Fibroblast of skin of right biceps (primary cell): ENCODE results near the gene BEST3.
"Not testable (repeated sequence)": the region's sequence is repeated elsewhere in the genome, so short reads cannot be mapped to it uniquely, and the experiment has no call there.

Experiments used
- DNase-seq: peaks from one replicate; pipeline ENCODE4 v3.0.0-alpha.2; 2013

Gene BEST3

GRCh38 chr12:69645031-69645430 lies 54.1 kb downstream of the BEST3 start:
- no peak for DNase-seq

DNA sequence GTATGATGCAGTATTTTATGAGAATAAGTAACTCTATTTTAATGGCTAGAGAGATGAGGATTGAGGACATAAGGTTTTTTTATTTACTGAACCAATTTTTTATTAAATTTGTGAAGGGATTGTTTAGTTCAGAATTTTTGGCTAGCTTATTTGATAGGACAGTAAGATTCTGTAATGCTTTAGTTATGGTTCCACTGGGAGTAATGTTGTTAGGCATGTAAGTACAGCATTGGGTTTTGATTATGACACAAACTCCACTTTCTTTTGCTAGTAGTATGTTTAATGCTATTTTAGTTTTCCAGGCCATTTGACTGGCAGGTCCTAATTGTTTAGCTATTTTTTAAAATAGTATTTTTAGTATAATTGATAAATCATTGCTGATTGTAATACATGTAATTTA lies 54.6 kb downstream of the BEST3 start:
- DNase-seq = no peak

- no peak for DNase-seq
Observed at GRCh38 chr12:69642531-69642930, 56.6 kb downstream of the BEST3 start.

- DNase-seq = no peak
Observed at GRCh38 chr12:69641546-69641945, 57.6 kb downstream of the BEST3 start.

- DNase-seq = peak; percentile 68
Observed at GRCh38 chr12:69639400-69640016, 59.6 kb downstream of the BEST3 start.

DNA sequence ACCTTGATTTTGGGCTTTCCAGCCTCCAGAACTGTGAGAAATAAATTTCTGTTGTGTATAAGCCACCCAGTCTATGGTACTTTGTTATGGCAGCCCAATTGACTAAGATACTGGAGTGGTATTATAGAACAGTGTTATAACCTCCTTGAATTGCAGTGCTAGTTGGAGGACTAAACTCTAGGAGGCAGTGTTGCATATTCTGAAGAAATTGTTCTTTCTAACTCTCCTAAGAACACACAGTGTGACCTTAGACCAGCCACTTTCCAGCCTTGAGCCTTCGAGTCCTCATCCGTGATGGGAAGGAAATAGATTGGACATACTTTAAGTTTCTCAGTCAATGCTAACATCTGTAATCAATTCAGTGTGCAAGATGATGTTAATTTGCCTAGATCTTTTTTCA lies 66.0 kb downstream of the BEST3 start:
- DNase-seq = no peak

- no peak for DNase-seq
Observed at GRCh38 chr12:69630191-69630590, 68.9 kb downstream of the BEST3 start.

- DNase-seq = no peak
Observed at GRCh38 chr12:69627501-69627900, 71.6 kb downstream of the BEST3 start.

GRCh38 chr12:69623970-69624369 lies 75.1 kb downstream of the BEST3 start:
- DNase-seq = no peak

DNA sequence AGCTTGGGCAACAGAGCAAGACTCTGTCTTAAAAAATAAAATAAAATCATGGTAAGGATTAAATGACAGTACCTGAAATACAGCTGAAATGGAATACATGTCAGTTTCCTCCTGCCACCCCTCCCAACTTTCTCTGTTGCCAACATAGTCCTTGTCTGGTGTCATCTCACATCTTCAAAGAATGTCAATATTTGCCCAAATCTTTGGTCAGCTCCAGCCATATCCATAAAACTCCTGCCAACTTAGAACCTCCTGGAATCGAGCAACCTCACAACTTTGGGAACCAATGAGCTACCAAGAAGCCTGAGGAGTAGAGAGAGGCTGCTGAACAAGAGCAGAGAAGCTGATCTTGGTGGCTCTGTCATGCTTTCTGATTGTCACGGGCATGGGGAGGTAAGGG lies 77.6 kb downstream of the BEST3 start:
- DNase-seq = no peak

DNA sequence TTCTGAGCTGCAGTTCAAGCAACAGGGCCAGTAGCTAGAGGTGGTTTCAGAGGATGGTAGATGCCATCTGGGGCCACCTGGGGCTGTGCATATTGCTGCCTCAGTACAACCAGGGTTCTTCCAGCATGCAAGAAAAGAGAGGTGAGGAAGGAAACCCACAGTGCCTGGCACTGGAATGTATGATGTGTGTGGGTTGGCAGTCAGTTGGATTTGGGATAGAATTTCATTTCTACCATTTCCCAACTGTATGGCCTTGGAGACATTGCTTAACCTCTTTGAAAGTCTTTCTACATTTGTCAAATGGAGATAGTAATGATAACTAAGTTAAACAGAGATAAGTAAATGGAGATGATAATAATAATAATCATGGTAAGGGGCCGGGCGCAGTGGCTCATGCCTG lies 78.2 kb downstream of the BEST3 start:
- DNase-seq = no peak

DNA sequence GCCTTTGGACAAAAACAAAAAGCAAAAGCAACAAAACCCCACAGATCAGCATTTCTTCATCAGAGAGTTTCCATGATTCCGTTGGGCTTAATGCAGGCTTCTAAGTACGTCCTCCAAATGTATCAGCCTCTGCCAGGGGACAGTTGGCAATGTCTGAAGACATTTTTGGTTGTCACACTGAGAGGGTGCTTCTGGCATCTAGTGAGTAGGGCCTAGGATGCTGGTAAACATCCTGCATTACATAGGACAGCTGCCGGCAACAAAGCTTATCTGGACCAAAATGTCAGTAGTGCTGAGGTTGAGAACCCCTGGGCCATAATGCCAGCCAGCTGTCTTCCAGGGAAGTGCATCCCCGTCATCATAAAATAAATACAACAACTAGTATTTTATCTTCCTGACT lies 79.0 kb downstream of the BEST3 start:
- DNase-seq = no peak

DNA sequence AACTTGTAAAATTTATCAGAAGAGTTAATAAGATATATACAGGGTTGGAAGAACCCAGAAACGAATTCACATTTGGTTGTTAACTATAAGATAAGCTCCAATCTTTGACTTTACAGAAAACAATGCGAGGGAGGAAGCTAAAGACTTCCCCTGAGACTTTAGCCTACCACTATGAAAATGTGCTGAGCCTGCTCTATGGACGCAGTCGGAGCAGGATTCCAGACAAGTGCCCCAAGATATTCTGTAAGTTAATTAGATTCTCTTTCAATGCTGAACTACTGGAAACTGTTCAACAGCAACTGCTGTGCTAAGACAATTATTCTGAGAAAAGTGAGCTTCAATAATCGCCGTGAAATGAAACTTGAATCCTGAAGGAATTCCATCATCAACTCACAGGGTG lies 80.1 kb downstream of the BEST3 start:
- DNase-seq = no peak

GRCh38 chr12:69616025-69616424 lies 83.1 kb downstream of the BEST3 start:
- DNase-seq = no peak

- DNase-seq = no peak
Observed at GRCh38 chr12:69613351-69613750, 85.8 kb downstream of the BEST3 start.

DNA sequence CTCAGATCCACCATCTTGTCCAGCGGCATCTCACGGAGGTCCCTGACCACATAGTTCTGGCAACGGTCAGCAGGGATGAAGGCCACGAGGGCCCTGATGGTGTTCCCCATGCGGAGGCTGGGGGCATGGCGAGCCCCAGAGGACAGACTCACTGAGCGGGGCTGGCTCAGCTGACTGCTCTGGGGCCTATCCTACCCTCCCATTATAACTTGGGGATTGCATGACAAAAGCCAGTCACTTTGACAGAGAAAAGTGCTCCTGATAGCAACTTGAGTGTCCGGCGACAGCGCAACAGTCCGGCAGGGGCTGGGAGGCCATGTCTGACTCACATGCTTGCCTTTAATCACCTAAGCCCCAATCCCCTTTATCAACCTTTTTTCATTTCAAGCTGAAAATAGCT lies 88.4 kb downstream of the BEST3 start, which contains the start of gene LRRC10:
Gene LRRC10, minus strand, starts transcription at position 179 of the 400 bp plus-strand sequence. Its CDS starts 69 bp downstream, at position 110.
- DNase-seq = no peak

GRCh38 chr12:69610126-69610525 lies 89.0 kb downstream of the BEST3 start:
- DNase-seq = no peak

- DNase-seq = no peak
Observed at GRCh38 chr12:69608114-69608513, 91.0 kb downstream of the BEST3 start.

- DNase-seq = not testable (repeated sequence)
Observed at GRCh38 chr12:69604275-69604674, 94.8 kb downstream of the BEST3 start.
